ENCODE measurements around the gene SLC16A6.
"Not testable (repeated sequence)": the region's sequence is repeated elsewhere in the genome, so short reads cannot be mapped to it uniquely, and the experiment has no call there.

SLC16A6 gene

GRCh38 chr17:68247445-68248198, 43.3 kb downstream of the SLC16A6 start, which contains the start of gene AMZ2:
TSS of gene AMZ2 (plus strand) at chr17:68248043. CDS start at chr17:68250188, 2,145 bp downstream.
- peak; percentile 91 for DNase-seq (ENCODE audit: low spot score)

GRCh38 chr17:68246271-68247028, 44.5 kb downstream of the SLC16A6 start:
- no peak for DNase-seq (ENCODE audit: low spot score)

- no peak for DNase-seq (ENCODE audit: low spot score)
Measured at GRCh38 chr17:68239632-68240366, 51.1 kb downstream of the SLC16A6 start.

GRCh38 chr17:68238871-68239253, 52.1 kb downstream of the SLC16A6 start:
- no peak for DNase-seq (ENCODE audit: low spot score)

GRCh38 chr17:68238164-68238870, 52.6 kb downstream of the SLC16A6 start:
- no peak for DNase-seq (ENCODE audit: low spot score)

- not testable (repeated sequence) for DNase-seq (ENCODE audit: low spot score)
Measured at GRCh38 chr17:68237369-68238163, 53.4 kb downstream of the SLC16A6 start.

- DNase-seq (ENCODE audit: low spot score): not testable (repeated sequence)
Measured at GRCh38 chr17:68235336-68235791, 55.6 kb downstream of the SLC16A6 start.

GRCh38 chr17:68234726-68235335, 56.1 kb downstream of the SLC16A6 start:
- not testable (repeated sequence) for DNase-seq (ENCODE audit: low spot score)

- DNase-seq (ENCODE audit: low spot score): not testable (repeated sequence)
Measured at GRCh38 chr17:68232741-68233140, 58.2 kb downstream of the SLC16A6 start.

- no peak for DNase-seq (ENCODE audit: low spot score)
Measured at GRCh38 chr17:68231541-68231940, 59.4 kb downstream of the SLC16A6 start.

GRCh38 chr17:68231131-68231530, 59.8 kb downstream of the SLC16A6 start:
- DNase-seq (ENCODE audit: low spot score): not testable (repeated sequence)

GRCh38 chr17:68229619-68230018, 61.3 kb downstream of the SLC16A6 start:
- DNase-seq (ENCODE audit: low spot score): no peak

- no peak for DNase-seq (ENCODE audit: low spot score)
Measured at GRCh38 chr17:68228817-68229570, 61.9 kb downstream of the SLC16A6 start.

- DNase-seq (ENCODE audit: low spot score): not testable (repeated sequence)
Measured at GRCh38 chr17:68228039-68228680, 62.8 kb downstream of the SLC16A6 start.

- DNase-seq (ENCODE audit: low spot score): not testable (repeated sequence)
Measured at GRCh38 chr17:68225055-68225454, 65.9 kb downstream of the SLC16A6 start.

- no peak for DNase-seq (ENCODE audit: low spot score)
Measured at GRCh38 chr17:68222606-68223005, 68.3 kb downstream of the SLC16A6 start.

GRCh38 chr17:68221786-68222185, 69.1 kb downstream of the SLC16A6 start:
- DNase-seq (ENCODE audit: low spot score): no peak

GRCh38 chr17:68220786-68221185, 70.1 kb downstream of the SLC16A6 start:
- DNase-seq (ENCODE audit: low spot score): not testable (repeated sequence)

GRCh38 chr17:68220186-68220585, 70.7 kb downstream of the SLC16A6 start:
- not testable (repeated sequence) for DNase-seq (ENCODE audit: low spot score)

Data from LoVo (cell line).